IPS-18c (cell line): ENCODE data around the gene CYP4X1.
"Not testable (repeated sequence)": the region's sequence is repeated elsewhere in the genome, so short reads cannot be mapped to it uniquely, and the experiment has no call there.

Source experiments
- H3K4me3 ChIP-seq: 2 replicates; pipeline ENCODE4 v1.7.0; 2013; ENCODE audit warnings: low read depth, mild to moderate bottlenecking, low read length, moderate library complexity; ENCODE audit not compliant: insufficient read depth
- H3K9me3 ChIP-seq: one replicate; pipeline ENCODE4 v1.6.1; 2013; ENCODE audit warnings: mild to moderate bottlenecking, low read length, moderate library complexity; ENCODE audit not compliant: control insufficient read depth, insufficient read depth

CYP4X1 gene

GRCh38 chr1:47023268-47024140 lies at the start of gene CYP4X1:
CYP4X1 (plus strand) TSS chr1:47023669; CDS start chr1:47023818, 149 bp downstream.
- Histone ChIP-seq H3K4me3 (peak within 1 kb of the TSS; percentile 66), H3K9me3 (no peaks in the 10 kb centered on the region)

- no peak overlapping the region for H3K4me3 ChIP-seq
Observed at GRCh38 chr1:46983166-46983829, 40.2 kb upstream of the CYP4X1 start.

GRCh38 chr1:46983830-46984586 lies 39.5 kb upstream of the CYP4X1 start:
- Histone ChIP-seq H3K4me3 (no peak overlapping the region; the same call in 1 of the 2 replicates), H3K9me3 (no peaks in the 10 kb centered on the region)

More at GRCh38 chr1:46983166-46983829, 40.2 kb upstream of the CYP4X1 start:
- H3K9me3 ChIP-seq: no peaks in the 10 kb centered on the region

- H3K4me3 ChIP-seq, H3K9me3 ChIP-seq: not testable (repeated sequence)
Observed at GRCh38 chr1:46990541-46990940, 32.9 kb upstream of the CYP4X1 start.

- Histone ChIP-seq H3K9me3 (no peaks in the 10 kb centered on the region), H3K4me3 (no peak overlapping the region)
Observed at GRCh38 chr1:46991083-46991923, 32.2 kb upstream of the CYP4X1 start.

GRCh38 chr1:46996659-46997281 lies 26.7 kb upstream of the CYP4X1 start:
- Histone ChIP-seq H3K4me3 (no peak overlapping the region), H3K9me3 (no peaks in the 10 kb centered on the region)

- Histone ChIP-seq H3K9me3 (no peaks in the 10 kb centered on the region), H3K4me3 (no peak overlapping the region)
Observed at GRCh38 chr1:47002211-47002610, 21.3 kb upstream of the CYP4X1 start.

- no peak overlapping the region for H3K4me3 ChIP-seq
- no peaks in the 10 kb centered on the region for H3K9me3 ChIP-seq
Observed at GRCh38 chr1:47003896-47004403, 19.5 kb upstream of the CYP4X1 start.

GRCh38 chr1:47006437-47006836 lies 17.0 kb upstream of the CYP4X1 start:
- H3K4me3 ChIP-seq: not testable (repeated sequence)

GRCh38 chr1:47013293-47013692 lies 10.2 kb upstream of the CYP4X1 start:
- Histone ChIP-seq H3K9me3 (no peaks in the 10 kb centered on the region), H3K4me3 (no peak overlapping the region)

More at GRCh38 chr1:47006437-47006836, 17.0 kb upstream of the CYP4X1 start:
- H3K9me3 ChIP-seq: not testable (repeated sequence)

- Histone ChIP-seq H3K9me3 (no peaks in the 10 kb centered on the region), H3K4me3 (no peak overlapping the region)
Observed at GRCh38 chr1:47021070-47021469, 2.4 kb upstream of the CYP4X1 start.

- H3K4me3 ChIP-seq: peak overlapping the region; percentile 66
Observed at GRCh38 chr1:47024141-47024801, 802 bp downstream of the CYP4X1 start.

GRCh38 chr1:47030170-47030805 lies 6.8 kb downstream of the CYP4X1 start:
- Histone ChIP-seq H3K4me3 (no peak overlapping the region), H3K9me3 (no peaks in the 10 kb centered on the region)

More at GRCh38 chr1:47024141-47024801, 802 bp downstream of the CYP4X1 start:
- no peaks in the 10 kb centered on the region for H3K9me3 ChIP-seq

- Histone ChIP-seq H3K9me3 (no peaks in the 10 kb centered on the region), H3K4me3 (no peak overlapping the region)
Observed at GRCh38 chr1:47031059-47031458, 7.6 kb downstream of the CYP4X1 start.

- H3K4me3 ChIP-seq: no peak overlapping the region
Observed at GRCh38 chr1:47031585-47031984, 8.1 kb downstream of the CYP4X1 start.

More at GRCh38 chr1:47031585-47031984, 8.1 kb downstream of the CYP4X1 start:
- no peaks in the 10 kb centered on the region for H3K9me3 ChIP-seq
